Testis (tissue), 2 donors: ENCODE measurements around the gene EHBP1.

Source experiments
- CTCF ChIP-seq, 3 experiments: fragments of 450-650 bp in 2 of 3; fragments of 200-600 bp in 1 of 3; sonication (generic) in 1 of 3; IDR thresholded peaks; one replicate each; pipeline ENCODE4 v1.5.1; 2016 to 2019; ENCODE audit warnings: antibody characterized with exemption in 3 of 3, mild to moderate bottlenecking in 2 of 3, moderate library complexity in 1 of 3
- POLR2A ChIP-seq: fragments of 450-650 bp; IDR thresholded peaks from one replicate; pipeline ENCODE4 v1.6.1; 2017; ENCODE audit warnings: antibody characterized with exemption, mild to moderate bottlenecking, moderate library complexity

- TF ChIP-seq POLR2A (no peak), CTCF (IDR thresholded peaks at IDR 0.05) (no peak)
Observed at GRCh38 chr2:62884514-62884913, 179.0 kb downstream of the EHBP1 start.
